Measurements from ENCODE around the gene FHIT.
"Not testable (repeated sequence)": the region's sequence is repeated elsewhere in the genome, so short reads cannot be mapped to it uniquely, and the experiment has no call there.

GRCh38 chr3:61045169-61045568 lies 206.1 kb downstream of the FHIT start:
- TF ChIP-seq HDGF (IDR thresholded peaks at IDR 0.05); ZBTB33 (IDR thresholded peaks at IDR 0.05); SMC3 (IDR thresholded peaks at IDR 0.05; ENCODE audit: borderline replicate concordance, low read length); CTCF (IDR thresholded peaks at IDR 0.05 in 2 of 3, conservative IDR thresholded peaks at IDR 0.05 in 1 of 3; ENCODE audit: control insufficient read depth in 2 of 3, extremely low read depth in 1 of 3, insufficient read depth in 1 of 3, low read depth in 3 of 3, low read length in 3 of 3): not testable (repeated sequence)
